Choroid plexus epithelial cell (primary cell): ENCODE results near the gene APCDD1L.

Experiments
- DNase-seq: peaks from one replicate; pipeline ENCODE4 v3.0.0-alpha.2; 2010; ENCODE audit warnings: low read depth
- H3K4me3 ChIP-seq: 2 replicates; pipeline ENCODE4 v1.5.1; 2011; ENCODE audit warnings: low read depth, mild to moderate bottlenecking, control low read depth, low read length, moderate library complexity
- TF ChIP-seq, protein P1 (sequence below): conservative IDR thresholded peaks from 2 replicates; pipeline ENCODE4 v1.5.1; 2011; ENCODE audit warnings: low read depth, mild to moderate bottlenecking, control low read depth, inconsistent platforms, low read length, moderate library complexity

Gene APCDD1L

GRCh38 chr20:58447511-58448391, 67.4 kb downstream of the APCDD1L start:
- no peak overlapping the region for H3K4me3 ChIP-seq
- TF ChIP-seq, protein P1, sequence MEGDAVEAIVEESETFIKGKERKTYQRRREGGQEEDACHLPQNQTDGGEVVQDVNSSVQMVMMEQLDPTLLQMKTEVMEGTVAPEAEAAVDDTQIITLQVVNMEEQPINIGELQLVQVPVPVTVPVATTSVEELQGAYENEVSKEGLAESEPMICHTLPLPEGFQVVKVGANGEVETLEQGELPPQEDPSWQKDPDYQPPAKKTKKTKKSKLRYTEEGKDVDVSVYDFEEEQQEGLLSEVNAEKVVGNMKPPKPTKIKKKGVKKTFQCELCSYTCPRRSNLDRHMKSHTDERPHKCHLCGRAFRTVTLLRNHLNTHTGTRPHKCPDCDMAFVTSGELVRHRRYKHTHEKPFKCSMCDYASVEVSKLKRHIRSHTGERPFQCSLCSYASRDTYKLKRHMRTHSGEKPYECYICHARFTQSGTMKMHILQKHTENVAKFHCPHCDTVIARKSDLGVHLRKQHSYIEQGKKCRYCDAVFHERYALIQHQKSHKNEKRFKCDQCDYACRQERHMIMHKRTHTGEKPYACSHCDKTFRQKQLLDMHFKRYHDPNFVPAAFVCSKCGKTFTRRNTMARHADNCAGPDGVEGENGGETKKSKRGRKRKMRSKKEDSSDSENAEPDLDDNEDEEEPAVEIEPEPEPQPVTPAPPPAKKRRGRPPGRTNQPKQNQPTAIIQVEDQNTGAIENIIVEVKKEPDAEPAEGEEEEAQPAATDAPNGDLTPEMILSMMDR, result peak; percentile 94
- DNase-seq, result peak; percentile 77

DNA sequence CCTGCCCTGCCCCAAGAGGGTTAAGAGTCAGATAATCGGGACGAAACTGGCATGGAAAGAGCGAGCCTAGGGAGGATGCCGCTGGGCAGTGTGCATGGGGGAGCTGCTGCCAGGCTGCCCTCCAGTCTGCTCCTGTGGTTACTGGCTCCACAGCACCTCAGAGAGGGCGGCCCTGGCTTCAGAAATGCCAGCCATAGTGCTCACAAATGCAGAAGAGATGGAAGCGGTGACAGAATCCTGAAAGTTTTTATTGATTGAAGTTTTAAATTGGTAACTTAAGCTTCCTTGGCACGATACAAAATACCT, 68.3 kb downstream of the APCDD1L start:
- DNase-seq, result no peak
- TF ChIP-seq, protein P1, result no peak
- H3K4me3 ChIP-seq, result no peak overlapping the region

GRCh38 chr20:58446264-58446959, 68.8 kb downstream of the APCDD1L start:
- TF ChIP-seq, protein P1, result no peak
- no peak for DNase-seq
- no peak overlapping the region for H3K4me3 ChIP-seq

- TF ChIP-seq, protein P1, result no peak
Measured at GRCh38 chr20:58444746-58445255, 70.4 kb downstream of the APCDD1L start.

DNA sequence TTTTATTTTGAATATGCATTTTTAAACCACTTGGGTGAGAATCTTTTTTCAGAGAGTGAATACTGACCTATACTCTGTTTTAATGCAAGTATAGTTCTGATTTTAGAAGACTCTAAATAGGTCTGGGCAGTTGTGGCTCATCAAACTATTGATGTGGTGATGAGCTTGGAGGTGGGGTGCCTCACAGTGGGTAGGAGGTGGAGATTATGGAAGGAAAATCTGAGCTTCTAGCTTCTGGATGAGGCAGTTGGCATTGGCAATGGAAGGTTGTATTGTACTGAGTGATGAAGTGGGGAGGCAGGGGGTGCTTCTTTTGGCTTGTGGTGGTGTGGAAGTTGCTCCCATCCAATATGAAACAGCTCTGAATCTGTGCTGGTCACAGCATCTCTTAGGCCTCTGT, 73.5 kb downstream of the APCDD1L start:
- no peak overlapping the region for H3K4me3 ChIP-seq

More at GRCh38 chr20:58444746-58445255, 70.4 kb downstream of the APCDD1L start:
- H3K4me3 ChIP-seq, result no peak overlapping the region
- no peak for DNase-seq

DNA sequence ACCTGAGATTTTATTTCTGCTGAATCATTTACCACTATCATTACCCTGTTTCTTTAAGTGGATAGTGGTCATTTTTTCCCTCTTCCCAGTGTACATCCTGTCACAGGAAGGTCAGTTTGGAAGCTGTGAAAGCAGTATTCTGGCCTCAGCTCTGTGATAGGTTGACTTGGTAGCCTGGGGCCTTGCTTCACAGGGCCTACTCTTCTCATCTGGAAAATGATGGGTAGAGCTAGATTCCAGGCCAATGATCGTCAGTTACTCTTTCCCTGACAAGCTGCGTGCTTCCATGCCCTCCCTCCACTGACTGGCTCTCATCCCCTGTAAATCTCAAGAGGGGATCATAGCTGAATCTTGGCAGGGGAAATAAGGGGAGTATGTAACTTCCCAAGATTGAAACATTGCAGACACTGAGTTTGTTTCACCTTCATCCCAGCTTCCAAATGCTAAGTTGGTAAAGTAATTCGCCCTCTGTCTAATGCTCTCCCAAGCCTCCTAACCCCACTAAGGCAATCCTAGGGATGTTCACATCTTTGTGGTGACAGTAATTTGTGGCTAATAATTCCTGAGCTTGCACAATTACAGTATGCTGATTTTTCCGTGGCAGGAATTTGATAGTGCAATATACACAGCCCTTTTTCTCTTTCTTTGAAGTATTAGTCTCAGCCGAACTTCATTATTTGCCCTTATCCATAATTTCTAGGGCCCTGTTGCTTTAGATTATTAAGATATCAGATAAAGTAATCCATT, 75.0 kb downstream of the APCDD1L start:
- peak; percentile 13 for DNase-seq
- H3K4me3 ChIP-seq, result no peak overlapping the region
- TF ChIP-seq, protein P1, result no peak

More for the DNA sequence above, 73.5 kb downstream of the APCDD1L start:
- TF ChIP-seq, protein P1, result no peak
- DNase-seq, result no peak
